ENCODE data around the gene SLK. TPM values are rescaled to one million over a fixed set of nuclear protein-coding genes. Genes with fewer than 3 reads are reported as not detected.
A peak's percentile ranks its signal among the peaks of the same experiment; 100 is the strongest.

Gene SLK
- total RNA-seq, 1 donor from 2014 or later: 30.0 TPM

GRCh38 chr10:104031631-104032030, 64.7 kb downstream of the SLK start:
- peaks cover 20% of the 10 kb centered on the region for H3K4me1 Mint-ChIP-seq
- peaks cover 10% of the 10 kb centered on the region for H3K36me3 Mint-ChIP-seq (ENCODE audit: low read depth)
- no peak for TF ChIP-seq CTCF (conservative IDR thresholded peaks at IDR 0.05)
- DNase-seq (ENCODE audit: low read depth, low spot score): no peak
- no peaks in the 10 kb centered on the region for H3K27me3 Mint-ChIP-seq (ENCODE audit: low read depth)
- H3K27ac Mint-ChIP-seq (ENCODE audit: unreplicated experiment): no peak overlapping the region
- peaks cover 3% of the 10 kb centered on the region for H3K9me3 Mint-ChIP-seq
- H3K4me3 Mint-ChIP-seq: no peak overlapping the region

- H3K27me3 Mint-ChIP-seq (ENCODE audit: low read depth): no peaks in the 10 kb centered on the region
- H3K9me3 Mint-ChIP-seq: peaks cover 3% of the 10 kb centered on the region
- H3K36me3 Mint-ChIP-seq (ENCODE audit: low read depth): peaks cover 10% of the 10 kb centered on the region
- no peak for TF ChIP-seq CTCF (conservative IDR thresholded peaks at IDR 0.05)
- peaks cover 20% of the 10 kb centered on the region for H3K4me1 Mint-ChIP-seq
- no peak overlapping the region for H3K4me3 Mint-ChIP-seq
- no peak for DNase-seq (ENCODE audit: low read depth, low spot score)
- no peak overlapping the region for H3K27ac Mint-ChIP-seq (ENCODE audit: unreplicated experiment)
Observed at GRCh38 chr10:104032144-104032775, 65.3 kb downstream of the SLK start.

- no peaks in the 10 kb centered on the region for H3K27me3 Mint-ChIP-seq (ENCODE audit: low read depth)
- no peak overlapping the region for H3K4me3 Mint-ChIP-seq
- no peak overlapping the region for H3K27ac Mint-ChIP-seq (ENCODE audit: unreplicated experiment)
- H3K36me3 Mint-ChIP-seq (ENCODE audit: low read depth): peaks cover 7% of the 10 kb centered on the region
- H3K9me3 Mint-ChIP-seq: peaks cover 3% of the 10 kb centered on the region
- H3K4me1 Mint-ChIP-seq: peaks cover 20% of the 10 kb centered on the region
- no peak for TF ChIP-seq CTCF (conservative IDR thresholded peaks at IDR 0.05)
- DNase-seq (ENCODE audit: low read depth, low spot score): no peak
Observed at GRCh38 chr10:104033401-104033930, 66.5 kb downstream of the SLK start.

GRCh38 chr10:104033966-104034365, 67.0 kb downstream of the SLK start:
- peaks cover 3% of the 10 kb centered on the region for H3K9me3 Mint-ChIP-seq
- DNase-seq (ENCODE audit: low read depth, low spot score): no peak
- H3K27ac Mint-ChIP-seq (ENCODE audit: unreplicated experiment): peak overlapping the region; percentile 50
- TF ChIP-seq CTCF (conservative IDR thresholded peaks at IDR 0.05): no peak
- peaks cover 7% of the 10 kb centered on the region for H3K36me3 Mint-ChIP-seq (ENCODE audit: low read depth)
- no peak overlapping the region for H3K4me3 Mint-ChIP-seq
- no peaks in the 10 kb centered on the region for H3K27me3 Mint-ChIP-seq (ENCODE audit: low read depth)
- H3K4me1 Mint-ChIP-seq: peaks cover 20% of the 10 kb centered on the region

- Mint-ChIP-seq H3K27ac (ENCODE audit: unreplicated experiment) (peak overlapping the region; percentile 50), H3K9me3 (peaks cover 3% of the 10 kb centered on the region), H3K4me1 (peaks cover 20% of the 10 kb centered on the region), H3K4me3 (no peak overlapping the region), H3K36me3 (ENCODE audit: low read depth) (peaks cover 4% of the 10 kb centered on the region), H3K27me3 (ENCODE audit: low read depth) (no peaks in the 10 kb centered on the region)
- no peak for DNase-seq (ENCODE audit: low read depth, low spot score)
- TF ChIP-seq CTCF (conservative IDR thresholded peaks at IDR 0.05): no peak
Observed at GRCh38 chr10:104034401-104035193, 67.7 kb downstream of the SLK start.

Measured in neural crest cell (in vitro differentiated cells).